ACC112 (cell line): ENCODE measurements around the gene TEC.
"Not testable (repeated sequence)": the region's sequence is repeated elsewhere in the genome, so short reads cannot be mapped to it uniquely, and the experiment has no call there.

Experiments
- H2AFZ ChIP-seq: fragments of 200-600 bp; sonication (generic); one replicate; pipeline ENCODE4 v1.6.0; 2017; ENCODE audit warnings: antibody characterized with exemption, low read length; ENCODE audit not compliant: unreplicated experiment
- H3K27ac ChIP-seq: fragments of 200-600 bp; sonication (generic); 2 replicates; pipeline ENCODE4 v1.5.1; 2014; ENCODE audit warnings: low read depth, mild to moderate bottlenecking, antibody characterized with exemption, low read length, moderate library complexity
- H3K27me3 ChIP-seq: fragments of 200-600 bp; sonication (generic); 2 replicates; pipeline ENCODE4 v1.6.1; 2014; ENCODE audit warnings: mild to moderate bottlenecking, antibody characterized with exemption, low read length, moderate library complexity, mixed read lengths; ENCODE audit not compliant: insufficient read depth
- H3K36me3 ChIP-seq: fragments of 200-600 bp; sonication (generic); 2 replicates; pipeline ENCODE4 v1.6.1; 2016; ENCODE audit warnings: mild to moderate bottlenecking, antibody characterized with exemption, low read length, moderate library complexity, mixed read lengths; ENCODE audit not compliant: insufficient read depth
- H3K4me1 ChIP-seq: fragments of 200-600 bp; sonication (generic); one replicate; pipeline ENCODE4 v1.6.1; 2016; ENCODE audit warnings: low read length, mixed read lengths; ENCODE audit not compliant: insufficient read depth, unreplicated experiment, control insufficient read depth
- H3K4me3 ChIP-seq: fragments of 200-600 bp; sonication (generic); 2 replicates; pipeline ENCODE4 v1.5.1; 2014; ENCODE audit warnings: mild to moderate bottlenecking, low read depth, low read length
- H3K79me2 ChIP-seq: fragments of 200-600 bp; sonication (generic); one replicate; pipeline ENCODE4 v1.6.0; 2016; ENCODE audit warnings: low read length; ENCODE audit not compliant: control insufficient read depth, unreplicated experiment, insufficient read depth

Gene TEC

DNA sequence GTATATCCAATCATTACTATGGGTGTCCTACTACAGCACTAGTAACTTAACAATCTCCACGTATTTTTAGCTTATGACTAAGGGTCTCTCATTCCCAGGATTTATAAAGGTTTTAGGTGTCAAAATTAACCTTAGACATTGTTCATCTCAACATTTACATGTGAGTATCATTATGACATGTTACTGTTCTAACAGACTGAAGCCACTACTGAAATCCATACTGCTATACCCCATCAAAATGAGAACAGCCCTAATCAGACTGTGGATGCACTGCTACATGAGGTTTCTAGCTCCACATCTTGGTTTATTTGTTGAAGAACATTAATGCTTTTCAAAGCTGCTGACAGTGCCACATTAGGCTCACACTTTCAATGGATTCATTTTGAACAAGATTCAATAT lies 100.0 kb downstream of the TEC start:
- Histone ChIP-seq H3K36me3 (no peaks in the 10 kb centered on the region), H3K79me2 (no peaks in the 10 kb centered on the region), H2AFZ (no peak overlapping the region), H3K4me3 (no peak overlapping the region), H3K27ac (no peak overlapping the region), H3K27me3 (no peaks in the 10 kb centered on the region), H3K4me1 (peaks cover 21% of the 10 kb centered on the region)

DNA sequence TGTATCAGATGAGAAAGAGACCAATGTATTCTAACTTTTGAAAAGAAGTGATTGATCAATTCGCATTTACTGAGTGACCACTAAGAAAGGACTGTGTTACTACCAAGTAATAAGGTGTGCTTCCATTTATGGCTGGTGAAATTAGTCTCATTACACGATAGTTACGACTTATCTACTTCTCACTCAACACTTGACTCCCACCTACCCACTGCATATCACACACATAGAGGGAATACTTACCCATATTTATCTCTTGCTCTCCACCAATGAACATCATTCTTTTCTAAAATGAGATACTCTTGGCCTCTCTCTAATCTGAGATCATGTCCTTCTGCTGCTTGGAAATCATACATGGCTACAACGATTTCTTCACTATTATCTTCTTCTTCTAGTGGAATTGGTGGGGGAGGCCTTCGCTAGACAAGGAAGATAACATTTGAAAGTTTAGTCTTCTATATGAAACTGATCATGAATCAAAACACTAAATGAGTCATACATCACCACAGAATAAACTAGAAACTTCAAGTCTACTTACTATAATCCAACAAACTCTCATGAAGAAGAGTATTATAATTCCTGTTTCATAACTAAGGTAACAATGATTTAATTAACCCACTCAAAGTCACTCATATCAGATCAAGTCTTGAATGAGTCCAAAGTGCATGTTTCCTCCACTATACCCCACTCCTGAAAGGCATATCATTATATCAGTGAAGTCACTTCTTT lies 101.9 kb downstream of the TEC start:
- H2AFZ ChIP-seq: no peak overlapping the region

GRCh38 chr4:48164561-48164960 lies 105.1 kb downstream of the TEC start:
- H3K27ac ChIP-seq, H3K36me3 ChIP-seq, H2AFZ ChIP-seq, H3K4me3 ChIP-seq, H3K79me2 ChIP-seq, H3K27me3 ChIP-seq: not testable (repeated sequence)
- peaks cover 16% of the 10 kb centered on the region for H3K4me1 ChIP-seq

More for the DNA sequence above, 101.9 kb downstream of the TEC start:
- no peaks in the 10 kb centered on the region for H3K27me3 ChIP-seq
- peaks cover 5% of the 10 kb centered on the region for H3K4me1 ChIP-seq
- no peaks in the 10 kb centered on the region for H3K36me3 ChIP-seq
- H3K27ac ChIP-seq: no peak overlapping the region
- H3K4me3 ChIP-seq: no peak overlapping the region
- no peaks in the 10 kb centered on the region for H3K79me2 ChIP-seq

DNA sequence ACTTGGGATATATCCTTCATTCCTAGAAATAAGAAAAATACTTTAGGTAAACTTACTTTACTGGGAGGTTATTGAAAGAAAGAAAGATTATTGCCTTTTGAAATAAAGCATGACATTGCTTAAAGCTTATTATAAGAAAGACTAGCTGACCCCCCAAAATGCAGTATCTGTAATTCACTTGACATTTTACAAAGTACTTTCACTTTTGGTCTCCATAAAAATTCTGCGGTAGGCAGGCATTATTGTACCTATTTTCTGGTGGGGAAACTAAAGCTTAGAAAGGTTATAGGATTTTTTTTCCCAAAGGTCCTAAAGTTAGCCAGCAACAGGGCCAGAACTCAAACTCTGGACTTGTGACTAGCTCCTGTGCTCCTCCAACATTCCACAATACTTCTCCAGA lies 105.9 kb downstream of the TEC start:
- Histone ChIP-seq H2AFZ (no peak overlapping the region), H3K36me3 (no peaks in the 10 kb centered on the region), H3K4me3 (no peak overlapping the region), H3K27me3 (no peaks in the 10 kb centered on the region), H3K79me2 (no peaks in the 10 kb centered on the region), H3K4me1 (peaks cover 16% of the 10 kb centered on the region), H3K27ac (no peak overlapping the region)

DNA sequence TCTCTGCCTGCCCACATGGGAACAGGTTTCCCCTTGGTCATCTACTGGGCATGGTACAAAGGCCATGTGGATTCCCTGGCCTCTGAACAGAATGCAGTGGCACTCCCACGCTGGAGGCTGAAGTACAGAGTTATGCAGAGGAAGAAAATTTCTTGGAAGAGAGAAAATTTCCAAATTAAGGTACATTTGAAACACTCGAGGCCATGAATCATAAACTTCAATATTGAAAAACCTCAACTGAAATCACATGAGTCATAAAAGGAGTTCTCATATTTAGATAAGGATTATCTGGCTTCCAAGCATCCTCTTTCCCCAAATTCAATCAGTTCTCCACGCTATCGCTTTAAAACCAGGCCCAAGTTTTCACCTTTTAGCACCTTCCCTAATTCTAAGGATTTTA lies 107.5 kb downstream of the TEC start:
- Histone ChIP-seq H3K27ac (peak overlapping the region; percentile 73), H3K4me1 (peaks cover 16% of the 10 kb centered on the region), H3K27me3 (no peaks in the 10 kb centered on the region), H2AFZ (peak overlapping the region; percentile 91), H3K4me3 (no peak overlapping the region), H3K79me2 (no peaks in the 10 kb centered on the region), H3K36me3 (no peaks in the 10 kb centered on the region)

GRCh38 chr4:48157271-48157670 lies 112.4 kb downstream of the TEC start:
- Histone ChIP-seq H3K27ac (no peak overlapping the region), H3K4me1 (peaks cover 10% of the 10 kb centered on the region), H2AFZ (no peak overlapping the region), H3K36me3 (peaks cover 20% of the 10 kb centered on the region), H3K79me2 (no peaks in the 10 kb centered on the region), H3K4me3 (no peak overlapping the region), H3K27me3 (no peaks in the 10 kb centered on the region)

DNA sequence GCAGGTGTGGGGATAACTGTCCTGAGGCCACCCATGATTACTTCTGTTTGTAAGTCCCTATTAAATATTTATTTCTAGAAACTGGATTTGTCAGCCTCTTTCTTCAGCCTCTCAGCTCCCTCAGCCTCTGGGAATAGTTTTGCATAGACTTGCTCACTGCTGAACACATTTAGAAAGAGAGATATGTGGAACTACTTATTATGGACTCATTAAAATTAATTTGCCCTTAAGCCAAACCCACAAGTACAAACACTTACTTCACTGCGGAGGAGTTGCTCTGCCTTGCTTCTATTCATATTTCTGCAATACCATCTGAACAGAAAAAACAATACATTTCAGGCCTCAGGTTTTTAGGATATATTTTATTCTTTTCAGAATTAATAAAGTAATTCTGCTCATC lies 113.2 kb downstream of the TEC start:
- H3K36me3 ChIP-seq: peaks cover 20% of the 10 kb centered on the region
- H3K27me3 ChIP-seq: no peaks in the 10 kb centered on the region
- peaks cover 3% of the 10 kb centered on the region for H3K4me1 ChIP-seq
- H3K27ac ChIP-seq: no peak overlapping the region
- no peaks in the 10 kb centered on the region for H3K79me2 ChIP-seq
- no peak overlapping the region for H3K4me3 ChIP-seq
- H2AFZ ChIP-seq: no peak overlapping the region

DNA sequence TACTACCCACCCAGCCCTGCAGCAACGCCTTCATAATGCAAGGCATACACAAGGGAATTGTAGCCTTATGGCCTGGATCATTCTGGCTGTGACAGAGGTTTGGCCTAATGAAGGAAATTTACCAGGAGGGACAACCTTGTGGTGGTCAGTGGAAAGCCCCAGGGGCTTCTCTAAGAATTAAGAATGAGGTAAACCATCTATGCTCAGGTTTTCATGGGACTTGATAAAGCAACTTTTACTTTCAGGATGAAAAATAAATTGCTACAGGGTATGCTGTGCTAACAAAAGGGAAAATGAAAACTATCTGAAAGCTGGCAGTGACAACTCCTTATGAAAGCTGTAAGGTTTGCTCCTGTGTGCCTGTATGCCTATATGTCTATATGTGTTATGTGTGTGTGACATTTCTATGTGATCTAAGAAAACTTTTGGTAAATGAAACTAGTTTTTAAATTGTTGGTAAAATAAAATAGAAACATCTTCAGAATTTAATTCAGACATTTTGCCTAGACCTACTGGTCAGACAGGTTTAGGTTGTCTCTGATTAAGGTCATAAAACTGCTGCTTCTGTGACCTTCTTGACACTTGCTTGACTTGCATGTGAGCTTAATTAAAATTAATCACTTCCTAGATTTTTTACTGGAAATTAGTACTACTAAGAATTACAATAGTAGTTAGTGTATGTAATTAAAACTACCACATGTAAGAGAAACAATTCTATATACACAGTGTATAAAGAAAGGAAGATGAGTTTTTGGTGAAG lies 115.7 kb downstream of the TEC start:
- Histone ChIP-seq H3K4me3 (no peak overlapping the region), H2AFZ (no peak overlapping the region), H3K27me3 (no peaks in the 10 kb centered on the region), H3K79me2 (no peaks in the 10 kb centered on the region), H3K36me3 (peaks cover 20% of the 10 kb centered on the region), H3K27ac (no peak overlapping the region), H3K4me1 (no peaks in the 10 kb centered on the region)

DNA sequence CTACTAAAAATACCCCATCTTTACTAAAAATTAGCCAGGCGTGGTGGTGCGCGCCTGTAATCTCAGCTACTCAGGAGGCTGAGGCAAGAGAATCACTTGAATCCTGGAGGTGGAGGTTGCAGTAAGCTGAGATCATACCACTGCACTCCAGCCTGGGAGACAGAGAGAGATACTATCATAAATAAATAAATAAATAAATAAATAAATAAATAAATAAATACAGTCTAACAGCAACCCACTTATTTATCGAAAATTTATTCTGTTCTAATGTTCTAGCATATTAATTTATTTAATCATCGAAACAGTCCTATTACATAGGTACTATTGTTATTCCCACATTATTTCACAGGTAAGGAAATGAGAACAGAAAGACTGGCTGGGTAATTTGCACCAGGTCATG lies 117.4 kb downstream of the TEC start:
- Histone ChIP-seq H3K79me2 (no peaks in the 10 kb centered on the region), H3K4me1 (no peaks in the 10 kb centered on the region), H3K4me3 (no peak overlapping the region), H3K36me3 (peaks cover 20% of the 10 kb centered on the region), H3K27ac (no peak overlapping the region), H3K27me3 (no peaks in the 10 kb centered on the region), H2AFZ (no peak overlapping the region)

GRCh38 chr4:48149827-48150370 lies 119.7 kb downstream of the TEC start:
- Histone ChIP-seq H3K79me2 (no peaks in the 10 kb centered on the region), H3K4me1 (no peaks in the 10 kb centered on the region), H3K27ac (no peak overlapping the region), H3K36me3 (peaks cover 7% of the 10 kb centered on the region), H3K4me3 (no peak overlapping the region), H2AFZ (no peak overlapping the region), H3K27me3 (no peaks in the 10 kb centered on the region)

DNA sequence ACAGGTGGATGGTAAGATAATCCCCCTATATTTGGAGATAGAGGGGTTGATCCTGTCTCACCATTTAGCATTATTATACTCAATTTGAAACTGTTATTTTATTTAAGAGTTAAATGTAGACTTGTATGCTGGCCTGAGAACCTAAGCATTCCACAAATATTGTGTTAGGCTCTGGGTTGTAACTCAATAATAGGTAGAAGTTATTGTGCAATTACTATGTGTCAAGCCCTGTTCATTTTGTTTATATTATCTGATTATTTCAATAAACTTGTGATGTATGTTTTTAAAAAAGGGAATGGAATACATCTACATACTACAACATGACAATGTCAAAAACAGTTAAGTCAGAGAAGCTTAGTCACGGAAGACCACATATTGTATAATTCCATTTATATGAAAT lies 122.0 kb downstream of the TEC start:
- Histone ChIP-seq H3K79me2 (no peaks in the 10 kb centered on the region), H2AFZ (no peak overlapping the region), H3K27me3 (no peaks in the 10 kb centered on the region), H3K27ac (no peak overlapping the region), H3K4me3 (no peak overlapping the region), H3K4me1 (no peaks in the 10 kb centered on the region), H3K36me3 (no peaks in the 10 kb centered on the region)
